Measurements from ENCODE around the gene GFER. TPM values are rescaled to one million over a fixed set of nuclear protein-coding genes. Genes with fewer than 3 reads are reported as not detected.

The GFER gene
- polyA plus RNA-seq, 1 of the 3 experiments (the other 2 are of a cell fraction): 20.4 TPM

GRCh38 chr16:1975432-1976215 lies 8.4 kb upstream of the GFER start:
- Histone ChIP-seq H3K9me3 (no peaks in the 10 kb centered on the region), H3K79me2 (ENCODE audit: insufficient read depth) (peaks cover 28% of the 10 kb centered on the region), H4K20me1 (ENCODE audit: insufficient read depth) (no peaks in the 10 kb centered on the region), H3K9ac (no peak overlapping the region), H3K27me3 (ENCODE audit: insufficient read depth) (no peaks in the 10 kb centered on the region), H3K27ac (ENCODE audit: low read depth in 2 of 2, low read length in 1 of 2) (no peak overlapping the region), H3K36me3 (replicated peaks in 1 of 2; ENCODE audit: control insufficient read depth in 1 of 2, insufficient read depth in 2 of 2, low read length in 1 of 2) (peaks cover 7 to 49% of the 10 kb centered on the region in 2 experiments), H3K4me3 (ENCODE audit: low read depth in 2 of 2, low read length in 1 of 2) (no peak overlapping the region), H3K9me2 (no peaks in the 10 kb centered on the region), H3K4me2 (no peak overlapping the region), H3K4me1 (ENCODE audit: control insufficient read depth in 1 of 2, insufficient read depth in 2 of 2, low read depth in 1 of 2, low read length in 1 of 2) (peaks cover 0 to 9% of the 10 kb centered on the region in 2 experiments; a peak in 1 of 4 replicates), H2AFZ (ENCODE audit: low read depth) (no peak overlapping the region), H3F3A (replicated peaks; ENCODE audit: insufficient read depth) (peaks cover 4% of the 10 kb centered on the region)
- ChIA-PET POLR2A (interaction anchor here (1.6 kb wide), 1 partner anchor 11 kb away, joined by 6 read pairs; the partner anchor contains the start of gene RPS2), CTCF (no interaction called here)
- TF ChIP-seq CHD2 (IDR thresholded peaks at IDR 0.05; ENCODE audit: low read length, partially characterized antibody): no peak
- TF ChIP-seq FOXJ3 (CRISPR knock-in tag; IDR thresholded peaks at IDR 0.05): no peak
- TF ChIP-seq USF2 (IDR thresholded peaks at IDR 0.05; ENCODE audit: borderline replicate concordance, low read depth, low read length): no peak
- no peak for TF ChIP-seq ELF1 (IDR thresholded peaks at IDR 0.05)
- no peak for TF ChIP-seq REST (IDR thresholded peaks at IDR 0.05; ENCODE audit: low read depth, low read length)
- TF ChIP-seq RXRA (IDR thresholded peaks at IDR 0.05; ENCODE audit: borderline replicate concordance, low read depth): no peak
- no peak for TF ChIP-seq MEF2A (IDR thresholded peaks at IDR 0.05; ENCODE audit: borderline replicate concordance, low read depth)
- TF ChIP-seq SMC3 (IDR thresholded peaks at IDR 0.05; ENCODE audit: low read depth, low read length): no peak
- TF ChIP-seq RCOR1 (IDR thresholded peaks at IDR 0.05; ENCODE audit: low read length): no peak
- no peak for TF ChIP-seq PBX3 (IDR thresholded peaks at IDR 0.05)
- no peak for TF ChIP-seq RAD21 (IDR thresholded peaks at IDR 0.05; ENCODE audit: low read length)
- TF ChIP-seq EZH2phosphoT487 (IDR thresholded peaks at IDR 0.05; ENCODE audit: borderline replicate concordance, low read depth): no peak
- 97% methylated on average over 20 of the region's 33 CpGs for WGBS (ENCODE audit: low lambda C conversion rate)
- DNase-seq: no peak
